ENCODE data around the gene GRSF1. TPM values are rescaled to one million over a fixed set of nuclear protein-coding genes. Genes with fewer than 3 reads are reported as not detected.

GRSF1 gene
- total and polyA plus RNA-seq, 10 of the 15 experiments (the other 5 are each of a cell fraction or from before 2014, with no cell fraction given): 37.5 to 105 (median 68.4) TPM

- 53% methylated on average over 9 of the region's 9 CpGs for WGBS (ENCODE audit: insufficient coverage, insufficient replicate concordance, low lambda C conversion rate, missing lambda C conversion rate)
- TF ChIP-seq KLF5 (IDR thresholded peaks at IDR 0.05; ENCODE audit: partially characterized antibody) (no peak), ZSCAN29 (IDR thresholded peaks at IDR 0.05) (no peak), RUNX3 (IDR thresholded peaks at IDR 0.05; ENCODE audit: low read length) (peak; percentile 84), ZNF274 (IDR thresholded peaks at IDR 0.05; ENCODE audit: insufficient read depth, insufficient read length) (no peak), SKIL (IDR thresholded peaks at IDR 0.05; ENCODE audit: low read depth, poor library complexity, severe bottlenecking) (peak; percentile 71), NR2F1 (conservative IDR thresholded peaks at IDR 0.05) (peak; percentile 95), BCL11A (IDR thresholded peaks at IDR 0.05; ENCODE audit: low read depth, low read length) (no peak), STAT1 (conservative IDR thresholded peaks at IDR 0.05) (no peak), PAX5 (IDR thresholded peaks at IDR 0.05; ENCODE audit: borderline replicate concordance, low read depth, low read length) (peak; percentile 69; the same call in 1 of the 2 replicates), CREB1 (IDR thresholded peaks at IDR 0.05; ENCODE audit: low read depth) (no peak), SMARCA5 (IDR thresholded peaks at IDR 0.05) (peak; percentile 49; the same call in 1 of the 2 replicates), NFYA (IDR thresholded peaks at IDR 0.05; ENCODE audit: borderline replicate concordance, low read depth, low read length) (no peak), TBL1XR1 (IDR thresholded peaks at IDR 0.05; ENCODE audit: low read depth, low read length) (no peak), ATF7 (IDR thresholded peaks at IDR 0.05; ENCODE audit: low read depth) (no peak), FOS (IDR thresholded peaks at IDR 0.05; ENCODE audit: borderline replicate concordance, extremely low read depth, insufficient read length) (no peak), IKZF2 (IDR thresholded peaks at IDR 0.05) (0 out of 4 replicates have a peak, but pooled peaks of 1 of the 2 experiments have one; percentile 9), NRF1 (conservative IDR thresholded peaks at IDR 0.05; ENCODE audit: low read depth, low read length) (no peak), ZNF384 (IDR thresholded peaks at IDR 0.05; ENCODE audit: borderline replicate concordance, low read depth, low read length) (peak; percentile 49; the same call in 1 of the 2 replicates), E2F8 (IDR thresholded peaks at IDR 0.05; ENCODE audit: low read depth, partially characterized antibody) (no peak), JUND (IDR thresholded peaks at IDR 0.05; ENCODE audit: low read depth, low read length) (no peak), ZZZ3 (IDR thresholded peaks at IDR 0.05; ENCODE audit: control insufficient read depth, insufficient read length, low read depth) (no peak)
Measured at GRCh38 chr4:70844180-70844579, 4.5 kb upstream of the GRSF1 start.

More at GRCh38 chr4:70844180-70844579, 4.5 kb upstream of the GRSF1 start:
- in situ Hi-C loops (cut with MboI): loop anchor here (5.0 kb wide), 1 partner anchor 148 kb away; the partner anchor contains the start of gene DCK
- peak; percentile 40 for ATAC-seq
- SMC1A ChIA-PET (ENCODE audit: uncharacterized antibody, unreplicated experiment): interaction anchor here (0.9 to 2.7 kb wide), 9 partner anchors 8 to 165 kb away, joined by 3 to 11 read pairs (median 5); partner anchors contain the start of gene MOB1B
- POLR2A ChIA-PET: interaction anchor here (1.1 to 1.4 kb wide), 4 partner anchors 10 to 58 kb away, joined by 3 to 6 read pairs (median 4); partner anchors contain the start of gene MOB1B
- Histone ChIP-seq H3K79me2 (ENCODE audit: control insufficient read depth, insufficient read depth, low read length) (peaks cover 4% of the 10 kb centered on the region), H3K27ac (ENCODE audit: control insufficient read depth, insufficient read depth) (no peak overlapping the region), H3K27me3 (replicated peaks in 1 of 2; ENCODE audit: control insufficient read depth in 2 of 2, insufficient read depth in 2 of 2, low read length in 1 of 2) (no peaks in the 10 kb centered on the region), H3K4me2 (ENCODE audit: control insufficient read depth, insufficient read depth) (peak overlapping the region; percentile 48; the same call in 1 of the 2 replicates), H3K4me3 (no peak overlapping the region), H3K9me3 (replicated peaks; ENCODE audit: control insufficient read depth, insufficient read depth, low read length) (no peaks in the 10 kb centered on the region), H4K20me1 (ENCODE audit: control insufficient read depth, insufficient read depth) (no peaks in the 10 kb centered on the region), H3K36me3 (ENCODE audit: control insufficient read depth in 2 of 2, insufficient read depth in 2 of 2, low read length in 1 of 2) (no peaks in the 10 kb centered on the region), H3K4me1 (ENCODE audit: control insufficient read depth, insufficient read depth, low read length) (peaks cover 16% of the 10 kb centered on the region), H2AFZ (ENCODE audit: control insufficient read depth, low read depth, low read length) (peak overlapping the region; percentile 47), H3K9ac (ENCODE audit: control insufficient read depth, insufficient read depth, low read length) (no peak overlapping the region)
- RAD21 ChIA-PET (ENCODE audit: unreplicated experiment): interaction anchor here (0.7 to 3.0 kb wide), 2 partner anchors 166 to 181 kb away, joined by 3 to 13 read pairs; no protein-coding TSS in a partner anchor
- intact Hi-C loops (cut with micrococcal nuclease; ENCODE audit: unreplicated experiment): no loop called here
- BruUV-seq (replicated peaks): no TSS peak
- peak; percentile 45 for DNase-seq (ENCODE audit: low read depth, low spot score)
- CTCF ChIA-PET: interaction anchor here (0.8 to 1.7 kb wide), 7 partner anchors 7 to 166 kb away, joined by 3 to 5 read pairs (median 3); no protein-coding TSS in a partner anchor
- peak; percentile 31 for FAIRE-seq

All from GM12878 (cell line).